Measurements from ENCODE around the gene GNAL. TPM values are rescaled to one million over a fixed set of nuclear protein-coding genes. Genes with fewer than 3 reads are reported as not detected.

Gene GNAL
- total RNA-seq, 1 donor from 2014 or later, result 5.9 TPM

DNA sequence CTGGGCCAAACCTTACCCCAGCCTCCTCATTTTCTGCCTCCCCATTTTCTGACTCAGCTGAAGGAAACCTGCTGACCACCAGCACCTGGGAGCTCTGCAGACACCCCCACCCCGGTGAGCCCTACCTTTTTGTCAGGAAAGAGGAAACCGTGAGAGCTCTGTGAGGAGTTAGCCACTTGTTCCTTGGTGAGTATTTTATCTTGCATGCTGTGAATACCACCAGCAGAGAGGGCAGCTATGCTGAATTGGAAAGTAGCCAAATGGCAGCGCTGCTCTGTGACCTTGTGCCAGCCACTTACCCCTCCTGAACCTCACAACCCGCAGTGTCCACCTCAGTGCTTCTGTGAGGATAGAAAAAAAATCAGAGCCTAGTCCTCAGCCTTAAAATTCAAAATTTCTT is 216.5 kb downstream of the GNAL start:
- Histone ChIP-seq H3K4me1 (peaks cover 0 to 10% of the 10 kb centered on the region in 2 donors), H3K9me3 (no peaks in the 10 kb centered on the region), H3K4me3 (no peak overlapping the region), H3K27ac (no peak overlapping the region), H3K36me3 (peaks cover 0 to 8% of the 10 kb centered on the region in 2 donors), H3K27me3 (no peaks in the 10 kb centered on the region)
- no peak for TF ChIP-seq CTCF (IDR thresholded peaks at IDR 0.05)
- intact Hi-C loops (cut with DNase I), result loop anchor here (5.0 kb wide), 2 partner anchors 472 to 977 kb away; partner anchors contain the start of genes AFG3L2 and PTPN2
- DNase-seq (ENCODE audit: low spot score in 2 of 2), result no peak

DNA sequence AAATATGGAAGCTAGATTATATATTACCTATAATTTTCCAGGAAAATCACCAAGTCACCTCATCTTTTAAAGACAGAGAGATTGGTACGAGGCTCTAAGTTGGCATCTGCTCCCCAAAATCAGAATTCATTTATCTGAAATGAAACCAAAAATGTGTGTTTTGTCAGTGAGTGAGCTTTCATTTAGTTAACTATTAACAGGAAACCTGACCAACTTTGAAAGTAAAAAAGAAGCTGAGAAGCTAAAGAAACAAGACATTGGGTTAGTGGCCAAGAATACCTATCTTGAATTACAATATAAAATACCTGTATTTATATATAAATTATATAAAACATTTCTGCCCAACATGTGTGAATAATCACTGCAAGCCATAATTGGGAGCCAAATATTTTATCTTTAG is 217.1 kb downstream of the GNAL start:
- Histone ChIP-seq H3K36me3 (peaks cover 0 to 8% of the 10 kb centered on the region in 2 donors), H3K27ac (no peak overlapping the region), H3K27me3 (no peaks in the 10 kb centered on the region), H3K9me3 (no peaks in the 10 kb centered on the region), H3K4me3 (no peak overlapping the region), H3K4me1 (peaks cover 0 to 10% of the 10 kb centered on the region in 2 donors)
- intact Hi-C loops (cut with DNase I), result loop anchor here (5.0 kb wide), 2 partner anchors 471 to 976 kb away; partner anchors contain the start of genes AFG3L2 and PTPN2
- no peak for DNase-seq (ENCODE audit: low spot score in 2 of 2)
- TF ChIP-seq CTCF (IDR thresholded peaks at IDR 0.05), result no peak

DNA sequence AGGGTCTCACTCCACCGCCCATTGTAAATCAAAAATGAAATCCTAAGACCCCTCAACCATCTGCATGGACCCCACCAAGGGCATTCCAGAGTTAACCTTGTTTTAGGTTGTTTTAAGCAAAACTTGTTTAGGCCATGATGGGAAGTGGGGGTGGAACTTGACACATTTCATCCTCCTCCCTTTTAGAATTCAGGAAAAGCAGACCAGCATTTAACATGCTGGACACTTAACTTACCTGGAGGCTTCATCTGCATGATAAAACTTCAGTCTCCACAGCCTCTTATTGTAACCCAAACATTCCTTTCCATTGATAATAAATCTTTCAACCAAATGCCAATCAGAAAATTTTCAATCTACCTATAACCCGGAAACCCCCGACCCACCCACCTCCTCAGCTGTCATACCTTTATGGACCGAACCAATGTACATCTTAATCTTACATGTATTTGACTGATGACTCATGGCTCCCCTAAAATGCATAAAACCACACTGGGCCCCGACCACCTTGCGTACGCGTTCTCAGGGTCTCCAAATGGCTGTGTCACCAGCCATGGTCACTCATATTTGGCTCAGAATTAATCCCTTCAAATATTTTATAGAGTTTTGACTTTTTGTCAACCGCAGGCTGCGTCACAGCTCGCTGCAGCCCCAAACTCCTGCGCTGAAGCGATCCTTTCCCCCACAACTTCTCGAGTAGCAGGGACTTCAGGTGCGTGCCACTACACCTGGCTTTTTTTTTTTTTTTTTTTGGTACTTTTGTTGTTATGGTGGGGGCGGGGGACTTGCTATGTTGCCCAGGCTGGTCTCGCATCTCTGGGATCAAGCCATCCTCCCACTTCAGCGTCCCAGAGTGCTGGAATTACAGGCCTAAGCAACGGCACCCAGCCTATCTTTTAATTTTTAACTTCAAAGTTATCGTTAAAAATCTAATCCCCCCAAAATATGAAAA is 218.1 kb downstream of the GNAL start:
- Histone ChIP-seq H3K4me1 (peaks cover 0 to 10% of the 10 kb centered on the region in 2 donors), H3K27ac (peak overlapping the region in 1 of 2 donors; percentile 99), H3K36me3 (peaks cover 0 to 5% of the 10 kb centered on the region in 2 donors), H3K27me3 (no peaks in the 10 kb centered on the region), H3K9me3 (no peaks in the 10 kb centered on the region), H3K4me3 (peak overlapping the region; percentile 77 to 94)
- TF ChIP-seq CTCF (IDR thresholded peaks at IDR 0.05), result no peak
- no peak for DNase-seq (ENCODE audit: low spot score in 2 of 2)
- intact Hi-C loops (cut with DNase I), result loop anchor here (5.0 kb wide), 2 partner anchors 470 to 975 kb away; partner anchors contain the start of genes AFG3L2 and PTPN2

- no peak for TF ChIP-seq CTCF (IDR thresholded peaks at IDR 0.05)
- Histone ChIP-seq H3K4me3 (peak within 1 kb of the TSS; percentile 77 to 94), H3K4me1 (peaks cover 0 to 10% of the 10 kb centered on the region in 2 donors), H3K27me3 (no peaks in the 10 kb centered on the region), H3K9me3 (no peaks in the 10 kb centered on the region), H3K36me3 (no peaks in the 10 kb centered on the region), H3K27ac (peak within 1 kb of the TSS; percentile 99 to 100)
- intact Hi-C loops (cut with DNase I), result loop anchor here (1.0 to 5.0 kb wide), 6 partner anchors 39 to 974 kb away; partner anchors contain the start of genes AFG3L2, CHMP1B, IMPA2 and PTPN2
- peak; percentile 49 to 95 for DNase-seq (ENCODE audit: low spot score in 2 of 2)
Measured at GRCh38 chr18:11908182-11909060, 219.4 kb downstream of the GNAL start, which contains the start of gene MPPE1. Gene MPPE1, minus strand, starts transcription at chr18:11908317. Its CDS starts 11,053 bp downstream, at chr18:11897264.

GRCh38 chr18:11909061-11909455 is 220.0 kb downstream of the GNAL start:
- H3K4me1 ChIP-seq, result peaks cover 0 to 10% of the 10 kb centered on the region in 2 donors
- no peaks in the 10 kb centered on the region for H3K9me3 ChIP-seq
- intact Hi-C loops (cut with DNase I), result loop anchor here (5.0 kb wide), 2 partner anchors 468 to 973 kb away; partner anchors contain the start of genes AFG3L2 and PTPN2

More at GRCh38 chr18:11909061-11909455, 220.0 kb downstream of the GNAL start:
- no peak for TF ChIP-seq CTCF (IDR thresholded peaks at IDR 0.05)
- Histone ChIP-seq H3K36me3 (no peaks in the 10 kb centered on the region), H3K27ac (peak overlapping the region; percentile 99 to 100), H3K27me3 (no peaks in the 10 kb centered on the region), H3K4me3 (peak overlapping the region; percentile 77 to 94)
- peak in 1 of 2 donors; percentile 68 for DNase-seq (ENCODE audit: low spot score in 2 of 2)

Measured in ascending aorta (tissue), 2 donors.